GM10248 (cell line): ENCODE measurements around the gene NUB1.

Experiments
- CTCF ChIA-PET: fragments of 300-600 bp; sonication (Branson Sonifier 250); formaldehyde crosslinking; extraction: SDS; loops from one replicate; lab custom pipeline; 2021; ENCODE audit warnings: antibody characterized with exemption; lab: Yijun Ruan, JAX
- POLR2A ChIA-PET: fragments of 350-650 bp; sonication (Branson Sonifier 250); formaldehyde crosslinking; extraction: SDS; loops from one replicate; lab custom pipeline; 2020; ENCODE audit warnings: antibody characterized with exemption; lab: Yijun Ruan, JAX
- DNase-seq: peaks from one replicate; pipeline ENCODE4 v3.0.0; 2012; ENCODE audit errors: extremely low spot score
- TF ChIP-seq, protein P1 (sequence below): IDR thresholded peaks from 2 replicates; pipeline ENCODE4 v1.5.1; 2012; ENCODE audit warnings: mild to moderate bottlenecking, low read depth; ENCODE audit errors: extremely low read depth, missing control alignments, control extremely low read depth

The NUB1 gene

DNA sequence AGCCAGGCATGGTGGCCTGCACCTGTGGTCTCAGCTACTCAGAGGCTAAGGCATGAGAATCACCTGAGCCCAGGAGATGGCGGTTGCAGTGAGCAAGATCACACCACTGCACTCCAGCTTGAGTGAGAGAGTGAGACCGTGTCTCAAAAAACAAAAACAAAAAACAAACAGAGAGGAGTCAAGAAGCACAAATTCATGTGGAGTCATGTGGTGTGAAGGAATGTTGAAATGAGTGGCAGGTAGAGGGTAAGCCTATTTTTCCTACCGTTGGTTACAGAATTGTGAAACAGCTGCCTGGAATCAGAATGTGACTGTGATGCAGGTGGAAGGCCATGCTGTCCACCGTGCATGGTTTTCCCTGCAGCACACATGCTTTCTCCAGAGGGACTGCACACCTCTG, 23.7 kb upstream of the NUB1 start:
- POLR2A ChIA-PET: no interaction called here
- no peak for DNase-seq
- TF ChIP-seq, protein P1, sequence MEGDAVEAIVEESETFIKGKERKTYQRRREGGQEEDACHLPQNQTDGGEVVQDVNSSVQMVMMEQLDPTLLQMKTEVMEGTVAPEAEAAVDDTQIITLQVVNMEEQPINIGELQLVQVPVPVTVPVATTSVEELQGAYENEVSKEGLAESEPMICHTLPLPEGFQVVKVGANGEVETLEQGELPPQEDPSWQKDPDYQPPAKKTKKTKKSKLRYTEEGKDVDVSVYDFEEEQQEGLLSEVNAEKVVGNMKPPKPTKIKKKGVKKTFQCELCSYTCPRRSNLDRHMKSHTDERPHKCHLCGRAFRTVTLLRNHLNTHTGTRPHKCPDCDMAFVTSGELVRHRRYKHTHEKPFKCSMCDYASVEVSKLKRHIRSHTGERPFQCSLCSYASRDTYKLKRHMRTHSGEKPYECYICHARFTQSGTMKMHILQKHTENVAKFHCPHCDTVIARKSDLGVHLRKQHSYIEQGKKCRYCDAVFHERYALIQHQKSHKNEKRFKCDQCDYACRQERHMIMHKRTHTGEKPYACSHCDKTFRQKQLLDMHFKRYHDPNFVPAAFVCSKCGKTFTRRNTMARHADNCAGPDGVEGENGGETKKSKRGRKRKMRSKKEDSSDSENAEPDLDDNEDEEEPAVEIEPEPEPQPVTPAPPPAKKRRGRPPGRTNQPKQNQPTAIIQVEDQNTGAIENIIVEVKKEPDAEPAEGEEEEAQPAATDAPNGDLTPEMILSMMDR: no peak
- CTCF ChIA-PET: interaction anchor here (0.8 to 5.2 kb wide), 6 partner anchors 13 to 181 kb away, joined by 3 to 116 read pairs (median 32); partner anchors contain the start of gene NUB1

DNA sequence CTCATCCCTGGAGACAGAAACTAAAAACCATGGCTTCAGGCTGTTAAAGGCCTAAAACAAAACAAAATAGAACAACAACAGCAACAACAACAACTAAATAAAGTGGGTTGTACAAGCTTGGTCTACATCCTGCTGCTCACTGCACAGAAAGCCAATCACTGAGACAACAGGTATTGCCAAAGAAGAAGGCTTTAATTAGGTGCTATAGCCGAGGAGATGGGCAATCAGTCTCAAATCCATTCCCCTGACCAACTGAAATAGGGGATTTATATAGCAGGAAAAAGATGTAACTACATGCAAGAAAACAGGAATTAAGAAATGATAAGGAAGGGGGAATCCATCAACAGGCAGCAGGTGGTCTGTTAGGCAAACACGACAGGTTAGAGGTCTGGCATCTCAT, 22.4 kb upstream of the NUB1 start:
- TF ChIP-seq, protein P1: no peak
- POLR2A ChIA-PET: no interaction called here
- no peak for DNase-seq
- CTCF ChIA-PET: interaction anchor here (1.2 to 2.3 kb wide), 3 partner anchors 11 to 32 kb away, joined by 3 to 10 read pairs (median 7); no protein-coding TSS in a partner anchor

DNA sequence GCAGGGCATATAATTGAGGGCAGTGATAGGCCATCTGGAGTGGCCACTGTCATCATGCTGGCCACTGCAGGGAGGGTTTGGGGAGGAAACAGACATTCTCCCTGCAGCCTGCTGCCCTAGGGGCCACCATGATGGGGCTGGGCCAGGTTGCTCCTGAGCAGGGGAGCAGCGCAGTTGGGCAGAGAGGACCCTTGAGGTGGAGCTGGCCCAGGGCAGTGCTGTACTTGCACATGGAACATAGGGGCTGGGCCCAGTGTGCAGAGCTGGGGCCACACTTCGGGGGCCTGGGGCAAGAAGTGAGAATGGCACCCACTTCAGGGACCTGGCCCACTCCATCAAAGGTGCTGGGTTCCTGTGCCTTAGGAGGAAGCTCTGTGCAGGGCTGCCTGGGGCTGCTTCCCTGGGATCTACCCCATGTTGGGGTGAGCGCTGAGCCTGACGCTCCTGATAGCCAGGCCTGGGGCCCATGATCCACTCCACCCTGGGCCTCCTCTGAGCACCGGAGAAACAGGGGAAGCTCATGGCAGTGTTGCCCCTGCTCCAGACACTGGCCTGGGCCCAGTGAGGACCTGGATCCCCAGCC, 21.3 kb upstream of the NUB1 start:
- POLR2A ChIA-PET: no interaction called here
- CTCF ChIA-PET: interaction anchor here (0.8 to 2.5 kb wide), 11 partner anchors 9 to 128 kb away, joined by 3 to 11 read pairs (median 4); no protein-coding TSS in a partner anchor
- no peak for DNase-seq
- TF ChIP-seq, protein P1: no peak

DNA sequence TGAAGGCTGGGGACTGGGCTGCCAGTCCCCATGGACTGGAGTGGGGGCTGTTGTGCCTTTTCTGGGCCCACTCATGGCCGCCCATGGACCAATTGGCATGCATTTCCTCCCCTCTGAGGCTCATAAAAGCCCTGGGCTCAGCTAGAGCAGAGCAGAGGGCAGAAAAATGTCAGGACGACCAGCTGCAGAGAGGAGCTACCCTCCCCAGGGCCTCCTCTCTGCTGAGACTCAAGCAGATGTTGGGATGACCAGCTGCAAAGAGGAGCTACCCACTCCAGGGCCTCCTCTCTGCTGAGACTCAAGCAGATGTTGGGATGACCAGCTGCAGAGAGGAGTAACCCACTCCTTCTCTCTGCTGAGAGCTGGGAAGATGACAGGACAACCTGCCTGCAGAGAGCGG, 20.3 kb upstream of the NUB1 start:
- TF ChIP-seq, protein P1: no peak

DNA sequence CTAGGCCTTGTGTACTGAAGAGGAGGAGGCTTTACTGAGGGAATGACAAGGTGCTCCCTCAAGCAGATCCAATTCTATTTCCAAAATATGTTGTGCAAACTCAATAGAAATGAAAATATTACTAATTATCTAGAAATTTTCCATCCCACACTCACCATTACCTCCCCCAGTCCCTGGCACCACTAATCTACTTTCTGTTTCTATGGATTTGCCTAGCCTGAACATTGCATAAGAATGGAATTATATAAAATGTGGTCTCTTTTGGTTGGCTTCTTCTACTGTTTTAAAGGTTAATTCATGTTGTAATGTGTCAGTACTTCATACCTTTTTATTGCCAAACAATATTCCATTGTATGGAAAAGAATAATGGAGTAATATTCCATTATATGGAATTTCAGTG, 18.7 kb upstream of the NUB1 start:
- CTCF ChIA-PET: interaction anchor here (1.2 to 1.9 kb wide), 2 partner anchors 33 to 436 kb away, joined by 3 to 6 read pairs; no protein-coding TSS in a partner anchor
- no peak for DNase-seq
- POLR2A ChIA-PET: no interaction called here
- TF ChIP-seq, protein P1: no peak

More for the DNA sequence above, 20.3 kb upstream of the NUB1 start:
- ChIA-PET CTCF (interaction anchor here (1.2 to 2.5 kb wide), 10 partner anchors 9 to 438 kb away, joined by 3 to 11 read pairs (median 6); no protein-coding TSS in a partner anchor), POLR2A (no interaction called here)
- no peak for DNase-seq

DNA sequence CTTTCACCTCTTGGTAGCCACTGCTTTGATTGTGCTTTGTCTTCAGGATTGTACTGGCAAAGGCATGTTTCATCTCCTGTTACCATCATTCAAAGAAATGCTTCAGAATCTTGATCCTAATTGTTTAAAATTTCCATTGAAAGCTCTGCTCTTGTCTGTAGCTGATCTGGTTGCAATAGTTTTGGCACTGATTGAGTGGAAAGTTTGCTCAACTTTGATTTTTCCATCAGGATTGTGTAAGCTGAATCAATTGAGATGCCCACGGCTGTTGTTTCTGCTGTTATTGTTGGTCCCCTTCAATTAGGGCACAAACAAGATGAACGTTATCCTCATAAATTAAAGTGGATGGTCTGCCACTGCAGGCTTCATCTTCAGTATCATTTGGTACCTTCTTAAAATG, 14.6 kb upstream of the NUB1 start:
- DNase-seq: no peak
- ChIA-PET POLR2A (no interaction called here), CTCF (interaction anchor here (1.7 to 5.6 kb wide), 3 partner anchors 12 to 25 kb away, joined by 4 to 50 read pairs (median 9); no protein-coding TSS in a partner anchor)
- TF ChIP-seq, protein P1: no peak
